ENCODE results near the gene KRTAP5-7. TPM values are rescaled to one million over a fixed set of nuclear protein-coding genes. Genes with fewer than 3 reads are reported as not detected.
A peak's percentile ranks its signal among the peaks of the same experiment; 100 is the strongest.
"Not testable (repeated sequence)": the region's sequence is repeated elsewhere in the genome, so short reads cannot be mapped to it uniquely, and the experiment has no call there.

Gene KRTAP5-7
- total and polyA plus RNA-seq, 11 donors: not detected

- DNase-seq (no peak), ATAC-seq (no peak)
- peaks cover 0 to 2% (median 0%) of the 10 kb centered on the region in 12 donors for H3K9me3 ChIP-seq
- WGBS, 4 donors: 62 to 72% (median 68%) methylated on average over 9 to 10 of the region's 10 CpGs
- intact Hi-C loops (cut with DNase I): loop anchor here in 1 of 10 donors (10.0 kb wide), 1 partner anchor 61 kb away; no protein-coding TSS in a partner anchor
- H3K27ac ChIP-seq: no peak overlapping the region
- H3K4me1 ChIP-seq: no peaks in the 10 kb centered on the region
- no peak overlapping the region for H3K4me3 ChIP-seq
- H3K27me3 ChIP-seq: peaks cover 0 to 37% (median 8%) of the 10 kb centered on the region in 9 donors
- no peaks in the 10 kb centered on the region for H3K36me3 ChIP-seq
- TF ChIP-seq, protein P1, sequence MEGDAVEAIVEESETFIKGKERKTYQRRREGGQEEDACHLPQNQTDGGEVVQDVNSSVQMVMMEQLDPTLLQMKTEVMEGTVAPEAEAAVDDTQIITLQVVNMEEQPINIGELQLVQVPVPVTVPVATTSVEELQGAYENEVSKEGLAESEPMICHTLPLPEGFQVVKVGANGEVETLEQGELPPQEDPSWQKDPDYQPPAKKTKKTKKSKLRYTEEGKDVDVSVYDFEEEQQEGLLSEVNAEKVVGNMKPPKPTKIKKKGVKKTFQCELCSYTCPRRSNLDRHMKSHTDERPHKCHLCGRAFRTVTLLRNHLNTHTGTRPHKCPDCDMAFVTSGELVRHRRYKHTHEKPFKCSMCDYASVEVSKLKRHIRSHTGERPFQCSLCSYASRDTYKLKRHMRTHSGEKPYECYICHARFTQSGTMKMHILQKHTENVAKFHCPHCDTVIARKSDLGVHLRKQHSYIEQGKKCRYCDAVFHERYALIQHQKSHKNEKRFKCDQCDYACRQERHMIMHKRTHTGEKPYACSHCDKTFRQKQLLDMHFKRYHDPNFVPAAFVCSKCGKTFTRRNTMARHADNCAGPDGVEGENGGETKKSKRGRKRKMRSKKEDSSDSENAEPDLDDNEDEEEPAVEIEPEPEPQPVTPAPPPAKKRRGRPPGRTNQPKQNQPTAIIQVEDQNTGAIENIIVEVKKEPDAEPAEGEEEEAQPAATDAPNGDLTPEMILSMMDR (IDR thresholded peaks at IDR 0.05): no peak
- no peak for TF ChIP-seq POLR2A (IDR thresholded peaks at IDR 0.05)
Measured at GRCh38 chr11:71566081-71566620, 39.1 kb downstream of the KRTAP5-7 start.

DNA sequence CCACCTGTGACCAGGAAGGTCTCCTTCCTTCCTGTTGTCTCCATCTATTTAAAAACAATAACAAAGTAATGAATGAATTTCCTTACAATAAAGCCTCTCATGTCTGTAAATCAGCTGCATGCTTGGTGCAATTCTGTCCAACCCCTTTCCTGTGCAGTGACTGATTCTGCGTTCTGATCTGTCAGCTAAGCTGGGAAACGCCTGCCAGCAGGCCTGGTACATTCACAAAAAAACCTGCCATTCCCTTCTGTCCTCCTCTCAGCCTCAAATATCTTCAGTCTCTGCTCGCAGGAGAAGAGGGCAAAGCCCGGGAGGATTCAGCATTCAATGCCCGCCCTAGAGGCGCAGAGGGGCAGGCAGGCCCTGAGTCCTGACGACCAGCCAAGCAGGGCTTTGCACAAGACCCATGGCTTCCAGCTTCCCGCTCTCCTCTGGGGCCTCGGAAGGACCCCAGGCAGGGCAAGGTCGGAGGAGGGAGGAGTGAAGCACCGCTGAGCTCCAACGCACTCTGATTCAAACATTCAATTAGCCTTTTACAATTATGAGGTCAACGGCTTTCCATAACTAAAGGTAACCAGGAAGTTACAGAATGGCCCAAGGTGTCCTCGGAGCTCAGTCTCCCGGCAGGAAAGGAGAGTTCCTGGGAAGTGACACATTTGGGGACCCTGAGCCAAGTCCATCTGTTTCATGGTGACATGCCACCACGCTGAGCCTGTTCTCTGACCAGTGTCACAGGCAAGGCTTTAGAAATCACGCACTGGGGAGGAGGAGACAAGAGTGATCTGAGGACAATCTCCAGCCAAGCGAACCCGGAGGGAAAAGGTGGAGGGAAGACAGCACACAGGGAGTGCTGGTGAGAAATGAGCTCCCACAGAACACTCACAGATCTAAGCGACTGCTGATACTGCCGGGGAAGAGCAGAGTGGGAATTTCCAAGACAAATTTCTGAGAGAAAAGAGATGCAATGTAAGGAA is 39.8 kb downstream of the KRTAP5-7 start:
- H3K4me3 ChIP-seq, H3K4me1 ChIP-seq, DNase-seq, H3K27ac ChIP-seq, H3K36me3 ChIP-seq, H3K9me3 ChIP-seq: not testable (repeated sequence)
- peak in 1 of 4 donors; percentile 14 for ATAC-seq
- H3K27me3 ChIP-seq: peaks cover 0 to 39% (median 8%) of the 10 kb centered on the region in 9 donors
- WGBS, 4 donors: 43 to 60% (median 52%) methylated on average over 16 to 21 of the region's 21 CpGs
- intact Hi-C loops (cut with DNase I): loop anchor here in 1 of 10 donors (10.0 kb wide), 1 partner anchor 62 kb away; no protein-coding TSS in a partner anchor

DNA sequence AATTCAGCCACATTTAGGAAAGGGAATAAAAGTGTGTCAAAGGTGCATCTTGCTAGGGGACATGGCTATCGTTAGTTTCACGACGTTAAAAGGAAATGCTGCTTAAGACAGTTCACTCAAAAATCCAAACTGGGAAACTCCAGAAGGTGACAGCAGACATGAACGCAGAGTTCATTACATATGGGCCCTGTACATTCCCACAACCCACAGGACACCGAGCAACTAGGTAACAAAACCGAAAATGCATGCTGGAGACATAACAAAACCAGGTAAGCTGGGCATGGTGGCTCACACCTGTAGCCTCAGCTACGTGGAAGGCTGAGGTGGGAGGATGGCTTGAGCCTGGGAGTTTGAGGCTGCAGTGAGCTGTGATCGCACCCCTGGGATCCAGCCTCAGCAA is 40.6 kb downstream of the KRTAP5-7 start:
- WGBS, 4 donors: 41 to 79% (median 69%) methylated on average over 7 to 8 of the region's 8 CpGs
- not testable (repeated sequence) for ATAC-seq
- intact Hi-C loops (cut with DNase I): loop anchor here in 1 of 10 donors (10.0 kb wide), 1 partner anchor 63 kb away; no protein-coding TSS in a partner anchor

GRCh38 chr11:71568704-71569349 is 41.8 kb downstream of the KRTAP5-7 start:
- 45 to 69% (median 58%) methylated on average over 8 of the region's 8 CpGs for WGBS, 4 donors
- Histone ChIP-seq H3K4me3 (no peak overlapping the region), H3K36me3 (no peaks in the 10 kb centered on the region), H3K9me3 (no peaks in the 10 kb centered on the region), H3K4me1 (no peaks in the 10 kb centered on the region), H3K27me3 (peaks cover 0 to 42% (median 5%) of the 10 kb centered on the region in 9 donors), H3K27ac (no peak overlapping the region)
- DNase-seq (no peak), ATAC-seq (peak in 2 of 4 donors; percentile 26 to 27)
- TF ChIP-seq POLR2A (IDR thresholded peaks at IDR 0.05): no peak
- TF ChIP-seq, protein P1 (IDR thresholded peaks at IDR 0.05): no peak
- intact Hi-C loops (cut with DNase I): loop anchor here in 1 of 10 donors (10.0 kb wide), 1 partner anchor 64 kb away; no protein-coding TSS in a partner anchor

More for the DNA sequence above, 40.6 kb downstream of the KRTAP5-7 start:
- not testable (repeated sequence) for H3K4me3 ChIP-seq, DNase-seq, H3K36me3 ChIP-seq, H3K9me3 ChIP-seq, H3K27ac ChIP-seq, H3K4me1 ChIP-seq
- H3K27me3 ChIP-seq: peaks cover 0 to 44% (median 8%) of the 10 kb centered on the region in 9 donors

GRCh38 chr11:71571101-71571850 is 44.2 kb downstream of the KRTAP5-7 start:
- H3K27ac ChIP-seq; intact Hi-C loops (cut with DNase I); H3K4me1 ChIP-seq; H3K4me3 ChIP-seq; H3K36me3 ChIP-seq; ATAC-seq; H3K9me3 ChIP-seq; DNase-seq: not testable (repeated sequence)
- H3K27me3 ChIP-seq: peaks cover 0 to 40% (median 0%) of the 10 kb centered on the region in 9 donors
- WGBS, 4 donors: 81 to 87% (median 85%) methylated on average over 34 to 37 of the region's 39 CpGs

Data from heart left ventricle (tissue), 16 donors.